Stomach (tissue), 9 donors: ENCODE measurements around the gene LRRD1. TPM values are rescaled to one million over a fixed set of nuclear protein-coding genes. Genes with fewer than 3 reads are reported as not detected.
A peak's percentile ranks its signal among the peaks of the same experiment; 100 is the strongest.

Experiments
- DNase-seq, 2 donors: peaks; one replicate each; pipeline versions ENCODE4 v3.0.0 to v3.0.0-alpha.2; 2013 to 2019
- H3K27ac ChIP-seq, 5 donors: fragments of 200-600 bp in 4 of 5; sonication (generic) in 4 of 5; one replicate each; pipeline ENCODE4 v1.5.1; 2013 to 2019; ENCODE audit warnings: mild to moderate bottlenecking in 1 of 5, moderate library complexity in 1 of 5
- H3K27me3 ChIP-seq, 3 donors: fragments of 200-600 bp; sonication (generic); one replicate each; pipeline ENCODE4 v1.5.1; 2017 to 2019; ENCODE audit warnings: mixed run types in 1 of 3
- H3K36me3 ChIP-seq, 4 donors: fragments of 200-600 bp; sonication (generic); 1 replicate in 3 of 4; 2 replicates in 1 of 4; pipeline ENCODE4 v1.5.1; 2016 to 2019
- H3K4me1 ChIP-seq, 4 donors: fragments of 200-600 bp; sonication (generic); one replicate each; pipeline ENCODE4 v1.5.1; 2016 to 2019
- H3K4me3 ChIP-seq, 4 donors: fragments of 200-600 bp; sonication (generic) in 3 of 4; one replicate each; pipeline ENCODE4 v1.5.1; 2016 to 2019; ENCODE audit warnings: mild to moderate bottlenecking in 1 of 4
- H3K9me3 ChIP-seq, 4 donors: fragments of 200-600 bp; sonication (generic); one replicate each; pipeline ENCODE4 v1.5.1; 2016 to 2019
- CTCF ChIP-seq, 7 experiments: fragments of 450-650 bp in 4 of 7; fragments of 200-600 bp in 3 of 7; sonication (generic) in 3 of 7; IDR thresholded peaks; one replicate each; pipeline ENCODE4 v1.5.1; 2016 to 2019; ENCODE audit warnings: antibody characterized with exemption in 7 of 7, control low read depth in 2 of 7, mild to moderate bottlenecking in 1 of 7
- EP300 ChIP-seq: sonication (generic); formaldehyde crosslinking; IDR thresholded peaks from one replicate; pipeline ENCODE4 v1.6.1; 2017; ENCODE audit warnings: antibody characterized with exemption
- POLR2A ChIP-seq, 4 donors: fragments of 450-650 bp; IDR thresholded peaks; one replicate each; pipeline ENCODE4 v1.6.1; 2016; ENCODE audit warnings: antibody characterized with exemption in 4 of 4, control low read depth in 2 of 4, mild to moderate bottlenecking in 1 of 4, moderate library complexity in 1 of 4
- POLR2AphosphoS5 ChIP-seq, 3 donors: sonication (generic); formaldehyde crosslinking; IDR thresholded peaks; one replicate each; pipeline ENCODE4 v1.6.1; 2016; ENCODE audit warnings: antibody characterized with exemption in 3 of 3
- WGBS, 5 donors: extraction: QIAGEN DNeasy Blood & Tissue Kit in 3 of 5; methylation state at CpG; one replicate each; pipeline versions ENCODE4 v1.1.5 to v1.1.7; 2013 to 2018; 5-methylcytosine and 5-hydroxymethylcytosine counted together
- intact Hi-C: fragments of 100-400 bp; cut with DNase I; formaldehyde crosslinking; loops from one replicate; pipeline ENCODE4 v1.15.1; 2023; ENCODE audit warnings: low total_unique reads
- polyA plus RNA-seq, 3 donors: library from polyadenylated mRNA; stranded (reverse); fragments of 200-250 nt; gene quantifications; one replicate each; pipeline ENCODE4 v1.2.3, GENCODE V29; 2013
- total RNA-seq, 5 donors: library from RNA; depleted of rRNA; stranded (reverse); fragments of >200 nt; gene quantifications; one replicate each; pipeline versions ENCODE4 v1.1.0 to v1.2.3, GENCODE V29; 2014 to 2016
- donor health status: healthy with polysubstance abuse.
- donor health status: Bipolar disorder and iron deficiency.
- donor health status: healthy.

LRRD1 gene
- total and polyA plus RNA-seq, 8 donors: 1.8 TPM; not detected in 7

- no peak for DNase-seq
- Histone ChIP-seq H3K36me3 (peaks cover 42 to 78% (median 73%) of the 10 kb centered on the region in 4 donors), H3K27me3 (no peaks in the 10 kb centered on the region), H3K27ac (no peak overlapping the region), H3K9me3 (no peaks in the 10 kb centered on the region), H3K4me1 (peaks cover 0 to 8% (median 0%) of the 10 kb centered on the region in 4 donors), H3K4me3 (no peak overlapping the region)
- TF ChIP-seq EP300 (no peak), POLR2AphosphoS5 (IDR thresholded peaks at IDR 0.05) (no peak), CTCF (IDR thresholded peaks at IDR 0.05) (no peak)
- intact Hi-C loops: no loop called here
Measured at GRCh38 chr7:92121681-92122080, 57.3 kb downstream of the LRRD1 start.

GRCh38 chr7:92119213-92119759 lies 59.7 kb downstream of the LRRD1 start:
- TF ChIP-seq POLR2AphosphoS5 (IDR thresholded peaks at IDR 0.05): no peak
- TF ChIP-seq POLR2A (IDR thresholded peaks at IDR 0.05): no peak
- 48 to 68% (median 59%) methylated on average over 1 of the region's 1 CpG for WGBS, 5 donors
- H3K4me1 ChIP-seq: peaks cover 0 to 8% (median 0%) of the 10 kb centered on the region in 4 donors
- no peak overlapping the region for H3K4me3 ChIP-seq
- intact Hi-C loops: no loop called here
- H3K27ac ChIP-seq: no peak overlapping the region
- H3K27me3 ChIP-seq: no peaks in the 10 kb centered on the region
- peak in 1 of 2 donors; percentile 16 for DNase-seq
- no peaks in the 10 kb centered on the region for H3K9me3 ChIP-seq
- H3K36me3 ChIP-seq: peaks cover 30 to 78% (median 70%) of the 10 kb centered on the region in 4 donors

GRCh38 chr7:92116949-92117348 lies 62.0 kb downstream of the LRRD1 start:
- WGBS, 5 donors: 82 to 96% (median 83%) methylated on average over 3 of the region's 3 CpGs
- no peaks in the 10 kb centered on the region for H3K27me3 ChIP-seq
- DNase-seq: no peak
- no peak for TF ChIP-seq EP300
- TF ChIP-seq POLR2A (IDR thresholded peaks at IDR 0.05): no peak
- no peak for TF ChIP-seq POLR2AphosphoS5 (IDR thresholded peaks at IDR 0.05)
- no peak for TF ChIP-seq CTCF (IDR thresholded peaks at IDR 0.05)
- H3K9me3 ChIP-seq: no peaks in the 10 kb centered on the region
- H3K27ac ChIP-seq: no peak overlapping the region
- intact Hi-C loops: no loop called here
- peaks cover 15 to 64% (median 56%) of the 10 kb centered on the region in 4 donors for H3K36me3 ChIP-seq
- H3K4me3 ChIP-seq: no peak overlapping the region
- peaks cover 0 to 8% (median 0%) of the 10 kb centered on the region in 4 donors for H3K4me1 ChIP-seq

- TF ChIP-seq POLR2A (IDR thresholded peaks at IDR 0.05) (no peak), CTCF (IDR thresholded peaks at IDR 0.05) (no peak), EP300 (no peak), POLR2AphosphoS5 (IDR thresholded peaks at IDR 0.05) (no peak)
- H3K27me3 ChIP-seq: no peaks in the 10 kb centered on the region
- H3K4me1 ChIP-seq: peaks cover 0 to 8% (median 0%) of the 10 kb centered on the region in 4 donors
- intact Hi-C loops: no loop called here
- H3K9me3 ChIP-seq: no peaks in the 10 kb centered on the region
- no peak overlapping the region for H3K27ac ChIP-seq
- WGBS, 5 donors: 93 to 99% (median 96%) methylated on average over 5 of the region's 5 CpGs
- H3K36me3 ChIP-seq: peaks cover 12 to 63% (median 56%) of the 10 kb centered on the region in 4 donors
- DNase-seq: no peak
- no peak overlapping the region for H3K4me3 ChIP-seq
Measured at GRCh38 chr7:92115821-92116220, 63.1 kb downstream of the LRRD1 start.

GRCh38 chr7:92110857-92111256 lies 68.1 kb downstream of the LRRD1 start:
- H3K4me1 ChIP-seq: no peaks in the 10 kb centered on the region
- peaks cover 13 to 82% (median 79%) of the 10 kb centered on the region in 4 donors for H3K36me3 ChIP-seq
- H3K9me3 ChIP-seq: no peaks in the 10 kb centered on the region
- H3K4me3 ChIP-seq: no peak overlapping the region
- intact Hi-C loops: no loop called here
- WGBS, 5 donors: 79 to 94% (median 83%) methylated on average over 2 of the region's 2 CpGs
- no peak for DNase-seq
- TF ChIP-seq POLR2AphosphoS5 (IDR thresholded peaks at IDR 0.05) (no peak), POLR2A (IDR thresholded peaks at IDR 0.05) (no peak)
- no peak overlapping the region for H3K27ac ChIP-seq
- no peaks in the 10 kb centered on the region for H3K27me3 ChIP-seq
